LNCaP clone FGC (cell line): ENCODE data around the gene ZFP64.

Experiments used
- DNase-seq: peaks from one replicate; pipeline ENCODE4 v3.0.0-alpha.2; 2011; ENCODE audit warnings: low read depth
- H3K4me3 ChIP-seq: 2 replicates; pipeline ENCODE4 v1.5.1; 2011; ENCODE audit warnings: mild to moderate bottlenecking, low read depth, low read length, control low read depth
- CTCF ChIP-seq: IDR thresholded peaks from 2 replicates; pipeline ENCODE4 v1.5.1; 2012; ENCODE audit warnings: mild to moderate bottlenecking; ENCODE audit not compliant: control insufficient read depth, insufficient read depth; ENCODE audit errors: extremely low read depth

The ZFP64 gene

GRCh38 chr20:52132337-52132736 lies 59.2 kb downstream of the ZFP64 start:
- no peak for DNase-seq
- no peak overlapping the region for H3K4me3 ChIP-seq
- TF ChIP-seq CTCF: no peak

GRCh38 chr20:52131048-52131643 lies 60.4 kb downstream of the ZFP64 start:
- DNase-seq: no peak
- H3K4me3 ChIP-seq: no peak overlapping the region
- TF ChIP-seq CTCF: no peak

GRCh38 chr20:52130406-52130805 lies 61.2 kb downstream of the ZFP64 start:
- H3K4me3 ChIP-seq: no peak overlapping the region
- no peak for DNase-seq
- TF ChIP-seq CTCF: no peak

GRCh38 chr20:52129611-52130010 lies 62.0 kb downstream of the ZFP64 start:
- DNase-seq: no peak
- no peak for TF ChIP-seq CTCF
- no peak overlapping the region for H3K4me3 ChIP-seq

GRCh38 chr20:52127309-52127708 lies 64.3 kb downstream of the ZFP64 start:
- TF ChIP-seq CTCF: no peak
- H3K4me3 ChIP-seq: no peak overlapping the region
- no peak for DNase-seq

GRCh38 chr20:52124821-52125220 lies 66.8 kb downstream of the ZFP64 start:
- no peak for DNase-seq
- H3K4me3 ChIP-seq: no peak overlapping the region
- no peak for TF ChIP-seq CTCF

GRCh38 chr20:52118696-52119095 lies 72.9 kb downstream of the ZFP64 start:
- no peak for TF ChIP-seq CTCF
- DNase-seq: no peak
- H3K4me3 ChIP-seq: no peak overlapping the region
